GM23338 (cell line): ENCODE measurements around the gene KCNAB3.

Source experiments
- CREB1 ChIP-seq: fragments of 250-450 bp; sonication (Bioruptor Pico); IDR thresholded peaks from 2 replicates; pipeline ENCODE4 v1.5.0; 2020; ENCODE audit warnings: low read depth, mild to moderate bottlenecking, moderate library complexity
- EZH2 ChIP-seq: fragments of 200-600 bp; sonication (generic); IDR thresholded peaks from one replicate; pipeline ENCODE4 v1.8.0; 2017; ENCODE audit warnings: antibody characterized with exemption, mild to moderate bottlenecking, low read depth; ENCODE audit not compliant: unreplicated experiment
- EZH2phosphoT487 ChIP-seq: fragments of 200-600 bp; sonication (generic); IDR thresholded peaks from one replicate; pipeline ENCODE4 v1.8.1; 2018; ENCODE audit warnings: antibody characterized with exemption; ENCODE audit not compliant: unreplicated experiment
- JUNB ChIP-seq: IDR thresholded peaks from one replicate; pipeline ENCODE4 v1.6.1; 2016; ENCODE audit warnings: antibody characterized with exemption; ENCODE audit not compliant: unreplicated experiment
- NANOG ChIP-seq: IDR thresholded peaks from 2 replicates; pipeline ENCODE4 v1.6.1; 2016; ENCODE audit warnings: antibody characterized with exemption, borderline replicate concordance
- POLR2AphosphoS5 ChIP-seq: IDR thresholded peaks from 2 replicates; pipeline ENCODE4 v1.6.1; 2016; ENCODE audit warnings: antibody characterized with exemption, low read depth
- REST ChIP-seq: IDR thresholded peaks from one replicate; pipeline ENCODE4 v1.6.1; 2018; ENCODE audit warnings: antibody characterized with exemption; ENCODE audit not compliant: unreplicated experiment
- ZNF114 ChIP-seq: fragments of 250-450 bp; sonication (Bioruptor Pico); IDR thresholded peaks from 2 replicates; pipeline ENCODE4 v1.5.0; 2020; ENCODE audit warnings: mild to moderate bottlenecking, moderate library complexity
- ZNF331 ChIP-seq: fragments of 250-450 bp; sonication (Bioruptor Pico); IDR thresholded peaks from 2 replicates; pipeline ENCODE4 v1.5.0; 2020; ENCODE audit warnings: low read depth, mild to moderate bottlenecking, moderate library complexity
- TF ChIP-seq, protein P1 (sequence below), 2 experiments: fragments of 200-600 bp in 1 of 2; sonication (generic) in 1 of 2; conservative IDR thresholded peaks; 2 replicates each; pipeline versions ENCODE4 v1.5.1 to v1.6.1; 2016 to 2017; ENCODE audit warnings: antibody characterized with exemption in 2 of 2, low read depth in 2 of 2, mild to moderate bottlenecking in 2 of 2, moderate library complexity in 1 of 2

DNA sequence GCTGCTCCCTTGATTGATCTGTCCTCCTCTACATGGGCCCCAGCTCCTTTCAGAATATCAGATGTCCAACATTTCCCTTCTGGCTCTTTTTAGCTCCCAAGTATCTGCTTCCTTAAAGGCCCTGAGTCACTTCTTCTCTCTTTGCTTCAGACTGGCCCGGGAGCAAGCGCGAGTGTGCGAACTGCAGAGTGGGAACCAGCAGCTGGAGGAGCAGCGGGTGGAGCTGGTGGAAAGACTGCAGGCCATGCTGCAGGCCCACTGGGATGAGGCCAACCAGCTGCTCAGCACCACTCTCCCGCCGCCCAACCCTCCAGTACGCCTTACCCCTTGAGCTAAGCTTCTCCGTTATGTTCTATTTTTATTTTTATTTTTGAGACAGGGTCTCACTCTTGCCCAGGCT, 14.7 kb upstream of the KCNAB3 start:
- TF ChIP-seq REST (no peak), EZH2 (no peak), POLR2AphosphoS5 (no peak), ZNF114 (no peak), NANOG (no peak), CREB1 (CRISPR knock-in tag) (no peak), JUNB (no peak), EZH2phosphoT487 (no peak), ZNF331 (CRISPR knock-in tag) (no peak)
- TF ChIP-seq, protein P1, sequence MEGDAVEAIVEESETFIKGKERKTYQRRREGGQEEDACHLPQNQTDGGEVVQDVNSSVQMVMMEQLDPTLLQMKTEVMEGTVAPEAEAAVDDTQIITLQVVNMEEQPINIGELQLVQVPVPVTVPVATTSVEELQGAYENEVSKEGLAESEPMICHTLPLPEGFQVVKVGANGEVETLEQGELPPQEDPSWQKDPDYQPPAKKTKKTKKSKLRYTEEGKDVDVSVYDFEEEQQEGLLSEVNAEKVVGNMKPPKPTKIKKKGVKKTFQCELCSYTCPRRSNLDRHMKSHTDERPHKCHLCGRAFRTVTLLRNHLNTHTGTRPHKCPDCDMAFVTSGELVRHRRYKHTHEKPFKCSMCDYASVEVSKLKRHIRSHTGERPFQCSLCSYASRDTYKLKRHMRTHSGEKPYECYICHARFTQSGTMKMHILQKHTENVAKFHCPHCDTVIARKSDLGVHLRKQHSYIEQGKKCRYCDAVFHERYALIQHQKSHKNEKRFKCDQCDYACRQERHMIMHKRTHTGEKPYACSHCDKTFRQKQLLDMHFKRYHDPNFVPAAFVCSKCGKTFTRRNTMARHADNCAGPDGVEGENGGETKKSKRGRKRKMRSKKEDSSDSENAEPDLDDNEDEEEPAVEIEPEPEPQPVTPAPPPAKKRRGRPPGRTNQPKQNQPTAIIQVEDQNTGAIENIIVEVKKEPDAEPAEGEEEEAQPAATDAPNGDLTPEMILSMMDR (conservative IDR thresholded peaks at IDR 0.05; ENCODE audit: low read depth in 2 of 2), result no peak
